Transverse colon (tissue), 4 donors: ENCODE results near the gene ZNF860. TPM values are rescaled to one million over a fixed set of nuclear protein-coding genes. Genes with fewer than 3 reads are reported as not detected.
"Not testable (repeated sequence)": the region's sequence is repeated elsewhere in the genome, so short reads cannot be mapped to it uniquely, and the experiment has no call there.

ENCODE experiments used
- DNase-seq: peaks from one replicate; pipeline ENCODE4 v3.0.0-alpha.2; 2019
- H3K27ac ChIP-seq, 4 donors: fragments of 200-600 bp; sonication (generic); 2 replicates each; pipeline ENCODE4 v1.5.1; 2016 to 2018; ENCODE audit warnings: inconsistent platforms in 4 of 4
- H3K27me3 ChIP-seq: fragments of 200-600 bp; sonication (generic); 2 replicates; pipeline ENCODE4 v1.5.1; 2017; ENCODE audit warnings: inconsistent platforms
- H3K36me3 ChIP-seq, 4 donors: fragments of 200-600 bp; sonication (generic); 2 replicates each; pipeline ENCODE4 v1.5.1; 2017 to 2019; ENCODE audit warnings: inconsistent platforms in 4 of 4
- H3K4me1 ChIP-seq, 4 donors: fragments of 200-600 bp; sonication (generic); 2 replicates each; pipeline ENCODE4 v1.5.1; 2017 to 2020; ENCODE audit warnings: inconsistent platforms in 4 of 4
- H3K4me3 ChIP-seq, 4 donors: fragments of 200-600 bp; sonication (generic); 1 replicate in 1 of 4; 2 replicates in 3 of 4; pipeline versions ENCODE4 v1.5.1 to v1.6.1; 2017 to 2019; ENCODE audit warnings: inconsistent platforms in 4 of 4
- H3K9me3 ChIP-seq, 2 donors: fragments of 200-600 bp; sonication (generic); 2 replicates each; pipeline ENCODE4 v1.5.1; 2017 to 2019; ENCODE audit warnings: inconsistent platforms in 2 of 2
- CTCF ChIP-seq, 5 experiments: fragments of 200-600 bp in 3 of 5; fragments of 450-650 bp in 2 of 5; sonication (generic) in 3 of 5; IDR thresholded peaks; 1 replicate in 2 of 5; 2 replicates in 3 of 5; pipeline ENCODE4 v1.5.1; 2016 to 2017; ENCODE audit warnings: antibody characterized with exemption in 5 of 5, inconsistent platforms in 3 of 5, mild to moderate bottlenecking in 2 of 5, moderate library complexity in 1 of 5
- EP300 ChIP-seq: sonication (generic); formaldehyde crosslinking; IDR thresholded peaks from one replicate; pipeline ENCODE4 v1.6.1; 2017; ENCODE audit warnings: antibody characterized with exemption, low read depth
- POLR2A ChIP-seq: fragments of 450-650 bp; IDR thresholded peaks from one replicate; pipeline ENCODE4 v1.6.1; 2016; ENCODE audit warnings: antibody characterized with exemption, mild to moderate bottlenecking, moderate library complexity
- POLR2AphosphoS5 ChIP-seq, 3 donors: sonication (generic); formaldehyde crosslinking; IDR thresholded peaks; one replicate each; pipeline ENCODE4 v1.6.1; 2016; ENCODE audit warnings: antibody characterized with exemption in 3 of 3
- WGBS, 2 donors: methylation state at CpG; one replicate each; pipeline ENCODE4 v1.1.5; 2018; ENCODE audit warnings: low coverage in 1 of 2; 5-methylcytosine and 5-hydroxymethylcytosine counted together
- in situ Hi-C, 4 donors: fragments of 200-750 bp; cut with MboI; loops; one replicate each; pipeline versions ENCODE4 v1.15.0 to v1.15.1; 2017; ENCODE audit warnings: low sequenced_read_pairs in 3 of 4, low pct_ligation_motif_present in 1 of 4, low pct_unique_long_range_greater_than_20kb in 1 of 4
- intact Hi-C: fragments of 100-400 bp; cut with DNase I; formaldehyde crosslinking; loops from one replicate; pipeline ENCODE4 v1.15.1; 2023; ENCODE audit warnings: low total_unique reads
- total RNA-seq, 4 donors: library from RNA; depleted of rRNA; stranded (reverse); fragments of >200 nt; gene quantifications; one replicate each; pipeline ENCODE4 v1.1.0, GENCODE V29; 2016

The ZNF860 gene
- total RNA-seq, 4 donors from 2014 or later, result 0.41 to 5.4 (median 1.6) TPM; not detected in 1

GRCh38 chr3:31984321-31984720, 2.8 kb downstream of the ZNF860 start:
- 76 to 92% methylated on average over 3 to 4 of the region's 4 CpGs for WGBS, 2 donors
- no peak overlapping the region for H3K4me3 ChIP-seq
- no peak for TF ChIP-seq EP300
- no peak for TF ChIP-seq CTCF (IDR thresholded peaks at IDR 0.05)
- no peak for TF ChIP-seq POLR2AphosphoS5 (IDR thresholded peaks at IDR 0.05)
- TF ChIP-seq POLR2A, result no peak
- intact Hi-C loops, result no loop called here
- H3K27me3 ChIP-seq, result no peaks in the 10 kb centered on the region
- no peak overlapping the region for H3K27ac ChIP-seq
- DNase-seq, result no peak
- peaks cover 0 to 3% of the 10 kb centered on the region in 2 donors for H3K9me3 ChIP-seq
- no peaks in the 10 kb centered on the region for H3K36me3 ChIP-seq
- H3K4me1 ChIP-seq, result peaks cover 0 to 16% (median 11%) of the 10 kb centered on the region in 4 donors
- in situ Hi-C loops, result no loop called here

GRCh38 chr3:31985831-31986230, 4.3 kb downstream of the ZNF860 start:
- H3K27me3 ChIP-seq, result no peaks in the 10 kb centered on the region
- DNase-seq, result no peak
- H3K9me3 ChIP-seq, result peaks cover 6 to 7% of the 10 kb centered on the region in 2 donors
- H3K36me3 ChIP-seq, result no peaks in the 10 kb centered on the region
- no peak overlapping the region for H3K27ac ChIP-seq
- in situ Hi-C loops, result no loop called here
- H3K4me3 ChIP-seq, result no peak overlapping the region
- TF ChIP-seq POLR2AphosphoS5 (IDR thresholded peaks at IDR 0.05), result no peak
- TF ChIP-seq CTCF (IDR thresholded peaks at IDR 0.05), result no peak
- no peak for TF ChIP-seq EP300
- intact Hi-C loops, result no loop called here
- WGBS, 2 donors, result 63 to 72% methylated on average over 1 to 2 of the region's 2 CpGs
- peaks cover 0 to 8% (median 3%) of the 10 kb centered on the region in 4 donors for H3K4me1 ChIP-seq

GRCh38 chr3:31988271-31988670, 6.7 kb downstream of the ZNF860 start:
- intact Hi-C loops, result no loop called here
- Histone ChIP-seq H3K4me3 (no peak overlapping the region), H3K36me3 (no peaks in the 10 kb centered on the region), H3K4me1 (no peaks in the 10 kb centered on the region), H3K27ac (no peak overlapping the region), H3K9me3 (peaks cover 11 to 13% of the 10 kb centered on the region in 2 donors), H3K27me3 (no peaks in the 10 kb centered on the region)
- TF ChIP-seq CTCF (IDR thresholded peaks at IDR 0.05), result no peak
- TF ChIP-seq POLR2A, result no peak
- TF ChIP-seq POLR2AphosphoS5 (IDR thresholded peaks at IDR 0.05), result no peak
- TF ChIP-seq EP300, result no peak
- no peak for DNase-seq
- WGBS, 2 donors, result 100% methylated on average over 1 of the region's 1 CpG
- in situ Hi-C loops, result no loop called here

DNA sequence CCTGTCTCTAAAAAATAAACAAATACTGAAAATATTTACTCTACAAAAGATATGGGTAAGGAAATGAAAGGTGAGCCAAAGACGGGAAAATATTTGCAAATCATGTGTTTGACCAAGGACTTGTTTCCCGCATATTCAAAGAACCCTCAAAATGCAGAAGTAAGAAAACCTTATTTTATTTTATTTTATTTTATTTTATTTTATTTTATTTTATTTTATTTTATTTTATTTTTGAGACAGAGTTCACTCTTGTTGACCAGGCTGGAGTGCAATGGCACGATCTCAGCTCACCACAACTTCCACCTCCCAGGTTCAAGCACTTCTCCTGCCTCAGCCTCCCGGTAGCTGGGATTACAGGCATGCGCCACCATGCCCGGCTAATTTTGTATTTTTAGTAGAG, 11.4 kb downstream of the ZNF860 start:
- H3K36me3 ChIP-seq, H3K4me3 ChIP-seq, intact Hi-C loops, H3K27ac ChIP-seq, DNase-seq, in situ Hi-C loops, H3K27me3 ChIP-seq, H3K4me1 ChIP-seq: not testable (repeated sequence)
- H3K9me3 ChIP-seq, result peaks cover 11 to 13% of the 10 kb centered on the region in 2 donors
- 87 to 92% methylated on average over 3 to 6 of the region's 6 CpGs for WGBS, 2 donors

- no peak overlapping the region for H3K4me3 ChIP-seq
- 78 to 89% methylated on average over 1 of the region's 1 CpG for WGBS, 2 donors
- H3K27me3 ChIP-seq, result no peaks in the 10 kb centered on the region
- peaks cover 11 to 13% of the 10 kb centered on the region in 2 donors for H3K9me3 ChIP-seq
- H3K36me3 ChIP-seq, result no peaks in the 10 kb centered on the region
- DNase-seq, result no peak
- H3K27ac ChIP-seq, result no peak overlapping the region
- intact Hi-C loops (no loop called here), in situ Hi-C loops (no loop called here)
- H3K4me1 ChIP-seq, result no peaks in the 10 kb centered on the region
- TF ChIP-seq CTCF (IDR thresholded peaks at IDR 0.05) (no peak), POLR2AphosphoS5 (IDR thresholded peaks at IDR 0.05) (no peak), POLR2A (no peak), EP300 (no peak)
Observed at GRCh38 chr3:31993843-31994242, 12.3 kb downstream of the ZNF860 start.

GRCh38 chr3:31995026-31995425, 13.5 kb downstream of the ZNF860 start:
- H3K9me3 ChIP-seq, result peaks cover 10 to 11% of the 10 kb centered on the region in 2 donors
- intact Hi-C loops, H3K4me1 ChIP-seq, H3K4me3 ChIP-seq, DNase-seq, in situ Hi-C loops, H3K27me3 ChIP-seq, H3K36me3 ChIP-seq, H3K27ac ChIP-seq: not testable (repeated sequence)
- 64 to 73% methylated on average over 2 to 5 of the region's 5 CpGs for WGBS, 2 donors
